Erythroblast (primary cell): ENCODE data around the gene KDM1A.
"Not testable (repeated sequence)": the region's sequence is repeated elsewhere in the genome, so short reads cannot be mapped to it uniquely, and the experiment has no call there.

Source experiments
- GATA1 ChIP-seq: IDR thresholded peaks from 2 replicates; pipeline ENCODE4 v1.6.1; 2011; ENCODE audit warnings: low read depth, mild to moderate bottlenecking, control low read depth, low read length, moderate library complexity
- POLR2A ChIP-seq: IDR thresholded peaks from 2 replicates; pipeline ENCODE4 v1.6.1; 2011; ENCODE audit warnings: mild to moderate bottlenecking, low read length

- TF ChIP-seq POLR2A, GATA1: not testable (repeated sequence)
Measured at GRCh38 chr1:22992384-22992783, 26.9 kb upstream of the KDM1A start.
